Transverse colon (tissue), 4 donors: ENCODE measurements around the gene COG5. TPM values are rescaled to one million over a fixed set of nuclear protein-coding genes. Genes with fewer than 3 reads are reported as not detected.

ENCODE experiments used
- DNase-seq: peaks from one replicate; pipeline ENCODE4 v3.0.0-alpha.2; 2019
- H3K27ac ChIP-seq, 4 donors: fragments of 200-600 bp; sonication (generic); 2 replicates each; pipeline ENCODE4 v1.5.1; 2016 to 2018; ENCODE audit warnings: inconsistent platforms in 4 of 4
- H3K27me3 ChIP-seq: fragments of 200-600 bp; sonication (generic); 2 replicates; pipeline ENCODE4 v1.5.1; 2017; ENCODE audit warnings: inconsistent platforms
- H3K36me3 ChIP-seq, 4 donors: fragments of 200-600 bp; sonication (generic); 2 replicates each; pipeline ENCODE4 v1.5.1; 2017 to 2019; ENCODE audit warnings: inconsistent platforms in 4 of 4
- H3K4me1 ChIP-seq, 4 donors: fragments of 200-600 bp; sonication (generic); 2 replicates each; pipeline ENCODE4 v1.5.1; 2017 to 2020; ENCODE audit warnings: inconsistent platforms in 4 of 4
- H3K4me3 ChIP-seq, 4 donors: fragments of 200-600 bp; sonication (generic); 1 replicate in 1 of 4; 2 replicates in 3 of 4; pipeline versions ENCODE4 v1.5.1 to v1.6.1; 2017 to 2019; ENCODE audit warnings: inconsistent platforms in 4 of 4
- H3K9me3 ChIP-seq, 2 donors: fragments of 200-600 bp; sonication (generic); 2 replicates each; pipeline ENCODE4 v1.5.1; 2017 to 2019; ENCODE audit warnings: inconsistent platforms in 2 of 2
- EP300 ChIP-seq: sonication (generic); formaldehyde crosslinking; IDR thresholded peaks from one replicate; pipeline ENCODE4 v1.6.1; 2017; ENCODE audit warnings: antibody characterized with exemption, low read depth
- POLR2A ChIP-seq: fragments of 450-650 bp; IDR thresholded peaks from one replicate; pipeline ENCODE4 v1.6.1; 2016; ENCODE audit warnings: antibody characterized with exemption, mild to moderate bottlenecking, moderate library complexity
- POLR2AphosphoS5 ChIP-seq, 3 donors: sonication (generic); formaldehyde crosslinking; IDR thresholded peaks; one replicate each; pipeline ENCODE4 v1.6.1; 2016; ENCODE audit warnings: antibody characterized with exemption in 3 of 3
- WGBS, 2 donors: methylation state at CpG; one replicate each; pipeline ENCODE4 v1.1.5; 2018; ENCODE audit warnings: low coverage in 1 of 2; 5-methylcytosine and 5-hydroxymethylcytosine counted together
- in situ Hi-C, 4 donors: fragments of 200-750 bp; cut with MboI; loops; one replicate each; pipeline versions ENCODE4 v1.15.0 to v1.15.1; 2017; ENCODE audit warnings: low sequenced_read_pairs in 3 of 4, low pct_ligation_motif_present in 1 of 4, low pct_unique_long_range_greater_than_20kb in 1 of 4
- intact Hi-C: fragments of 100-400 bp; cut with DNase I; formaldehyde crosslinking; loops from one replicate; pipeline ENCODE4 v1.15.1; 2023; ENCODE audit warnings: low total_unique reads
- total RNA-seq, 4 donors: library from RNA; depleted of rRNA; stranded (reverse); fragments of >200 nt; gene quantifications; one replicate each; pipeline ENCODE4 v1.1.0, GENCODE V29; 2016
- TF ChIP-seq, protein P1 (sequence below), 5 experiments: fragments of 200-600 bp in 3 of 5; fragments of 450-650 bp in 2 of 5; sonication (generic) in 3 of 5; IDR thresholded peaks; 1 replicate in 2 of 5; 2 replicates in 3 of 5; pipeline ENCODE4 v1.5.1; 2016 to 2017; ENCODE audit warnings: antibody characterized with exemption in 5 of 5, inconsistent platforms in 3 of 5, mild to moderate bottlenecking in 2 of 5, moderate library complexity in 1 of 5

The COG5 gene
- total RNA-seq, 4 donors from 2014 or later, result 15.7 to 48.2 (median 35.7) TPM

DNA sequence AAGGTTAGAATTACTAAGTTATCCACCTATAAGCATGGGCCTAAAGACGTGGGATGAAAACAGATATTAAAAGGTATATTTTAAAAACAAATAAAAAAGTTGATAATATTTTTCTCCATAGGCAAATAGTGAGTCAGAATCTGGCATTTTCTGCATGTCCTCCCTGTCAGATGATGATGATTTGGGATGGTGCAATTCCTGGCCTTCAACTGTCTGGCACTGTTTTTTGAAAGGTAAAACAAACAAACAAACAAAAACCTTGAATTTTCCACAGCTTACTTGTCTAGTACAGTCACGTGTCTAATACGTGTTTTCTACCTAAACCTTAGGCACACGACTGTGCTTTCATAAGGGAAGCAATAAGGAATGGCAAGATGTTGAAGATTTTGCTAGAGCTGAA lies 377.5 kb downstream of the COG5 start:
- no peak for TF ChIP-seq POLR2AphosphoS5 (IDR thresholded peaks at IDR 0.05)
- TF ChIP-seq, protein P1, sequence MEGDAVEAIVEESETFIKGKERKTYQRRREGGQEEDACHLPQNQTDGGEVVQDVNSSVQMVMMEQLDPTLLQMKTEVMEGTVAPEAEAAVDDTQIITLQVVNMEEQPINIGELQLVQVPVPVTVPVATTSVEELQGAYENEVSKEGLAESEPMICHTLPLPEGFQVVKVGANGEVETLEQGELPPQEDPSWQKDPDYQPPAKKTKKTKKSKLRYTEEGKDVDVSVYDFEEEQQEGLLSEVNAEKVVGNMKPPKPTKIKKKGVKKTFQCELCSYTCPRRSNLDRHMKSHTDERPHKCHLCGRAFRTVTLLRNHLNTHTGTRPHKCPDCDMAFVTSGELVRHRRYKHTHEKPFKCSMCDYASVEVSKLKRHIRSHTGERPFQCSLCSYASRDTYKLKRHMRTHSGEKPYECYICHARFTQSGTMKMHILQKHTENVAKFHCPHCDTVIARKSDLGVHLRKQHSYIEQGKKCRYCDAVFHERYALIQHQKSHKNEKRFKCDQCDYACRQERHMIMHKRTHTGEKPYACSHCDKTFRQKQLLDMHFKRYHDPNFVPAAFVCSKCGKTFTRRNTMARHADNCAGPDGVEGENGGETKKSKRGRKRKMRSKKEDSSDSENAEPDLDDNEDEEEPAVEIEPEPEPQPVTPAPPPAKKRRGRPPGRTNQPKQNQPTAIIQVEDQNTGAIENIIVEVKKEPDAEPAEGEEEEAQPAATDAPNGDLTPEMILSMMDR (IDR thresholded peaks at IDR 0.05), result no peak
- TF ChIP-seq POLR2A, result no peak
- no peak for TF ChIP-seq EP300
- Histone ChIP-seq H3K4me1 (no peaks in the 10 kb centered on the region), H3K9me3 (no peaks in the 10 kb centered on the region), H3K36me3 (peaks cover 0 to 86% (median 32%) of the 10 kb centered on the region in 4 donors), H3K27me3 (no peaks in the 10 kb centered on the region), H3K27ac (no peak overlapping the region), H3K4me3 (no peak overlapping the region)
- 82 to 93% methylated on average over 4 of the region's 4 CpGs for WGBS, 2 donors
- no peak for DNase-seq
- intact Hi-C loops, result no loop called here
- in situ Hi-C loops, result loop anchor here in 2 of 4 donors (25.0 kb wide), 3 partner anchors 401 to 701 kb away; partner anchors contain the start of genes BCAP29 (in 1 of the 2), CBLL1 (in 1 of the 2) and DLD (in 1 of the 2)

GRCh38 chr7:107185716-107186115 lies 378.0 kb downstream of the COG5 start:
- Histone ChIP-seq H3K27me3 (no peaks in the 10 kb centered on the region), H3K4me1 (peaks cover 0 to 5% (median 3%) of the 10 kb centered on the region in 4 donors), H3K36me3 (peaks cover 0 to 84% (median 29%) of the 10 kb centered on the region in 4 donors), H3K27ac (no peak overlapping the region), H3K4me3 (no peak overlapping the region), H3K9me3 (no peaks in the 10 kb centered on the region)
- in situ Hi-C loops, result loop anchor here in 2 of 4 donors (25.0 kb wide), 3 partner anchors 402 to 702 kb away; partner anchors contain the start of genes BCAP29 (in 1 of the 2), CBLL1 (in 1 of the 2) and DLD (in 1 of the 2)
- WGBS, 2 donors, result 44 to 60% methylated on average over 4 of the region's 4 CpGs
- TF ChIP-seq POLR2A (no peak), EP300 (no peak), POLR2AphosphoS5 (IDR thresholded peaks at IDR 0.05) (no peak)
- TF ChIP-seq, protein P1 (IDR thresholded peaks at IDR 0.05), result no peak
- no peak for DNase-seq
- intact Hi-C loops, result no loop called here

DNA sequence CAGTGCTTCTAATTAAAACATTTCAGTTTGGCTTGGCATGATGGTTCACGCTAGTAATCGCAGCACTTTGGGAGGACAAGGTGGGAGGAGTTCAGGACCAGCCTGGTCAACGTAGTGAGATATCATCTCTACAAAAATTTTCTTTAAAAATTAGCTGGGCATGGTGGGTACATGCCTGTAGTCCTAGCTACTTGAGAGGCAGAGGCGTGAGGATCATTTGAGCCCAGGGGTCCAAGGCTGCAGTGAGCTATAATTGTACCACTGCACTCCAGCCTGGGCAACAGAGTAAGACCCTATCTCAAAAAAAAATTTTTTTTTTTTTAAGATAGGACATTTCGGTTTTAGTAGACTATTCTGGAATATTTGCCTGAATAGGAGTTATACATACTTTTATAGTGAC lies 382.5 kb downstream of the COG5 start:
- in situ Hi-C loops, result loop anchor here in 2 of 4 donors (25.0 kb wide), 3 partner anchors 406 to 706 kb away; partner anchors contain the start of genes BCAP29 (in 1 of the 2), CBLL1 (in 1 of the 2) and DLD (in 1 of the 2)
- Histone ChIP-seq H3K9me3 (no peaks in the 10 kb centered on the region), H3K36me3 (peaks cover 0 to 39% (median 9%) of the 10 kb centered on the region in 4 donors), H3K4me3 (no peak overlapping the region), H3K27me3 (no peaks in the 10 kb centered on the region), H3K4me1 (peaks cover 12 to 37% (median 23%) of the 10 kb centered on the region in 4 donors), H3K27ac (peak overlapping the region in 1 of 4 donors; percentile 41)
- no peak for DNase-seq
- intact Hi-C loops, result no loop called here
- WGBS, 2 donors, result 94 to 97% methylated on average over 3 to 5 of the region's 5 CpGs
- TF ChIP-seq POLR2AphosphoS5 (IDR thresholded peaks at IDR 0.05) (no peak), EP300 (no peak), POLR2A (no peak)
- TF ChIP-seq, protein P1 (IDR thresholded peaks at IDR 0.05), result no peak

- H3K4me3 ChIP-seq, result no peak overlapping the region
- peak overlapping the region; percentile 5 to 48 (median 36) for H3K27ac ChIP-seq
- no peaks in the 10 kb centered on the region for H3K27me3 ChIP-seq
- no peak for TF ChIP-seq POLR2A
- TF ChIP-seq EP300, result no peak
- TF ChIP-seq POLR2AphosphoS5 (IDR thresholded peaks at IDR 0.05), result no peak
- TF ChIP-seq, protein P1 (IDR thresholded peaks at IDR 0.05), result no peak
- peaks cover 0 to 38% (median 8%) of the 10 kb centered on the region in 4 donors for H3K36me3 ChIP-seq
- no peaks in the 10 kb centered on the region for H3K9me3 ChIP-seq
- WGBS, 2 donors, result 17 to 19% methylated on average over 1 of the region's 1 CpG
- DNase-seq, result peak; percentile 56
- intact Hi-C loops (no loop called here), in situ Hi-C loops (loop anchor here in 2 of 4 donors (25.0 kb wide), 3 partner anchors 407 to 707 kb away; partner anchors contain the start of genes BCAP29 (in 1 of the 2), CBLL1 (in 1 of the 2) and DLD (in 1 of the 2))
- peaks cover 12 to 38% (median 23%) of the 10 kb centered on the region in 4 donors for H3K4me1 ChIP-seq
Observed at GRCh38 chr7:107180378-107180777, 383.3 kb downstream of the COG5 start.
